Measurements from ENCODE around the gene NRM. TPM values are rescaled to one million over a fixed set of nuclear protein-coding genes. Genes with fewer than 3 reads are reported as not detected.

NRM gene
- total RNA-seq, 1 experiment from 2014 or later: 13.6 TPM

GRCh38 chr6:30656513-30656912 is 34.3 kb downstream of the NRM start:
- peaks cover 40 to 69% of the 10 kb centered on the region in 2 experiments; a peak in 3 of 4 replicates for H3K36me3 ChIP-seq (ENCODE audit: control insufficient read depth in 1 of 2, insufficient read depth in 2 of 2, low read length in 2 of 2)
- ChIA-PET RAD21 (ENCODE audit: low non-redundant PET in 1 of 2, low total read pairs in 2 of 2, uncharacterized antibody in 2 of 2, unreplicated experiment in 2 of 2) (no interaction called here), CTCF (no interaction called here), POLR2A (no interaction called here)
- H3K27me3 ChIP-seq (ENCODE audit: insufficient read depth, low read length): no peaks in the 10 kb centered on the region
- no peaks in the 10 kb centered on the region for H3K9me3 ChIP-seq (ENCODE audit: control insufficient read depth in 1 of 2, insufficient read depth in 1 of 2, low read depth in 1 of 2, low read length in 2 of 2)
- DNase-seq (ENCODE audit: low read depth, low spot score) (no peak), ATAC-seq (no peak)
- intact Hi-C loops (cut with micrococcal nuclease): no loop called here
- H3K9me2 ChIP-seq (ENCODE audit: insufficient read depth): no peaks in the 10 kb centered on the region
- H2AFZ ChIP-seq (ENCODE audit: low read depth, low read length, poor library complexity, severe bottlenecking): no peak overlapping the region
- H3K4me2 ChIP-seq (ENCODE audit: low read length): no peak overlapping the region
- no peak for TF ChIP-seq ZFX (IDR thresholded peaks at IDR 0.05)
- no peak for TF ChIP-seq MAX (IDR thresholded peaks at IDR 0.05)
- TF ChIP-seq, protein P1, sequence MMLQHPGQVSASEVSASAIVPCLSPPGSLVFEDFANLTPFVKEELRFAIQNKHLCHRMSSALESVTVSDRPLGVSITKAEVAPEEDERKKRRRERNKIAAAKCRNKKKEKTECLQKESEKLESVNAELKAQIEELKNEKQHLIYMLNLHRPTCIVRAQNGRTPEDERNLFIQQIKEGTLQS (IDR thresholded peaks at IDR 0.05): no peak
- no peak for TF ChIP-seq CTCF (IDR thresholded peaks at IDR 0.05 in 2 of 3, conservative IDR thresholded peaks at IDR 0.05 in 1 of 3; ENCODE audit: borderline replicate concordance in 1 of 3, insufficient read depth in 1 of 3, low read depth in 2 of 3, low read length in 2 of 3)
- TF ChIP-seq EZH2 (IDR thresholded peaks at IDR 0.05): no peak
- no peak for TF ChIP-seq SP1 (IDR thresholded peaks at IDR 0.05; ENCODE audit: low read depth)
- TF ChIP-seq EGR1 (IDR thresholded peaks at IDR 0.05; ENCODE audit: low read depth): no peak
- TF ChIP-seq, protein P2, sequence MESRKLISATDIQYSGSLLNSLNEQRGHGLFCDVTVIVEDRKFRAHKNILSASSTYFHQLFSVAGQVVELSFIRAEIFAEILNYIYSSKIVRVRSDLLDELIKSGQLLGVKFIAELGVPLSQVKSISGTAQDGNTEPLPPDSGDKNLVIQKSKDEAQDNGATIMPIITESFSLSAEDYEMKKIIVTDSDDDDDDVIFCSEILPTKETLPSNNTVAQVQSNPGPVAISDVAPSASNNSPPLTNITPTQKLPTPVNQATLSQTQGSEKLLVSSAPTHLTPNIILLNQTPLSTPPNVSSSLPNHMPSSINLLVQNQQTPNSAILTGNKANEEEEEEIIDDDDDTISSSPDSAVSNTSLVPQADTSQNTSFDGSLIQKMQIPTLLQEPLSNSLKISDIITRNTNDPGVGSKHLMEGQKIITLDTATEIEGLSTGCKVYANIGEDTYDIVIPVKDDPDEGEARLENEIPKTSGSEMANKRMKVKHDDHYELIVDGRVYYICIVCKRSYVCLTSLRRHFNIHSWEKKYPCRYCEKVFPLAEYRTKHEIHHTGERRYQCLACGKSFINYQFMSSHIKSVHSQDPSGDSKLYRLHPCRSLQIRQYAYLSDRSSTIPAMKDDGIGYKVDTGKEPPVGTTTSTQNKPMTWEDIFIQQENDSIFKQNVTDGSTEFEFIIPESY (IDR thresholded peaks at IDR 0.05; ENCODE audit: extremely low read depth, insufficient replicate concordance, low read length): no peak
- no peak for TF ChIP-seq ELF1 (IDR thresholded peaks at IDR 0.05; ENCODE audit: borderline replicate concordance, low read depth)
- TF ChIP-seq POLR2A (IDR thresholded peaks at IDR 0.05; ENCODE audit: borderline replicate concordance, extremely low read depth, insufficient read depth, insufficient read length): no peak
- TF ChIP-seq JUND (IDR thresholded peaks at IDR 0.05): no peak
- no peak for TF ChIP-seq SIN3A (IDR thresholded peaks at IDR 0.05; ENCODE audit: low read depth)
- TF ChIP-seq, protein P3, sequence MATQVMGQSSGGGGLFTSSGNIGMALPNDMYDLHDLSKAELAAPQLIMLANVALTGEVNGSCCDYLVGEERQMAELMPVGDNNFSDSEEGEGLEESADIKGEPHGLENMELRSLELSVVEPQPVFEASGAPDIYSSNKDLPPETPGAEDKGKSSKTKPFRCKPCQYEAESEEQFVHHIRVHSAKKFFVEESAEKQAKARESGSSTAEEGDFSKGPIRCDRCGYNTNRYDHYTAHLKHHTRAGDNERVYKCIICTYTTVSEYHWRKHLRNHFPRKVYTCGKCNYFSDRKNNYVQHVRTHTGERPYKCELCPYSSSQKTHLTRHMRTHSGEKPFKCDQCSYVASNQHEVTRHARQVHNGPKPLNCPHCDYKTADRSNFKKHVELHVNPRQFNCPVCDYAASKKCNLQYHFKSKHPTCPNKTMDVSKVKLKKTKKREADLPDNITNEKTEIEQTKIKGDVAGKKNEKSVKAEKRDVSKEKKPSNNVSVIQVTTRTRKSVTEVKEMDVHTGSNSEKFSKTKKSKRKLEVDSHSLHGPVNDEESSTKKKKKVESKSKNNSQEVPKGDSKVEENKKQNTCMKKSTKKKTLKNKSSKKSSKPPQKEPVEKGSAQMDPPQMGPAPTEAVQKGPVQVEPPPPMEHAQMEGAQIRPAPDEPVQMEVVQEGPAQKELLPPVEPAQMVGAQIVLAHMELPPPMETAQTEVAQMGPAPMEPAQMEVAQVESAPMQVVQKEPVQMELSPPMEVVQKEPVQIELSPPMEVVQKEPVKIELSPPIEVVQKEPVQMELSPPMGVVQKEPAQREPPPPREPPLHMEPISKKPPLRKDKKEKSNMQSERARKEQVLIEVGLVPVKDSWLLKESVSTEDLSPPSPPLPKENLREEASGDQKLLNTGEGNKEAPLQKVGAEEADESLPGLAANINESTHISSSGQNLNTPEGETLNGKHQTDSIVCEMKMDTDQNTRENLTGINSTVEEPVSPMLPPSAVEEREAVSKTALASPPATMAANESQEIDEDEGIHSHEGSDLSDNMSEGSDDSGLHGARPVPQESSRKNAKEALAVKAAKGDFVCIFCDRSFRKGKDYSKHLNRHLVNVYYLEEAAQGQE (IDR thresholded peaks at IDR 0.05; ENCODE audit: low read depth): no peak
- no TSS peak for BruUV-seq (replicated peaks)
- H3K9ac ChIP-seq (ENCODE audit: low read length): no peak overlapping the region
- no peak overlapping the region for H3K4me3 ChIP-seq (replicated peaks in 1 of 2; ENCODE audit: low read depth in 1 of 2, low read length in 2 of 2)
- H4K20me1 ChIP-seq (ENCODE audit: insufficient read depth): no peaks in the 10 kb centered on the region
- no peaks in the 10 kb centered on the region for H3K4me1 ChIP-seq (ENCODE audit: control insufficient read depth in 1 of 2, insufficient read depth in 2 of 2, low read length in 2 of 2)
- H3K27ac ChIP-seq (ENCODE audit: low read depth, low read length): no peak overlapping the region
- H3K79me2 ChIP-seq (ENCODE audit: insufficient read depth, low read length): no peaks in the 10 kb centered on the region
